ENCODE results near the gene GINS1. TPM values are rescaled to one million over a fixed set of nuclear protein-coding genes. Genes with fewer than 3 reads are reported as not detected.

The GINS1 gene
- polyA plus RNA-seq, 1 of the 3 experiments (the other 2 are of a cell fraction): 5.1 TPM

DNA sequence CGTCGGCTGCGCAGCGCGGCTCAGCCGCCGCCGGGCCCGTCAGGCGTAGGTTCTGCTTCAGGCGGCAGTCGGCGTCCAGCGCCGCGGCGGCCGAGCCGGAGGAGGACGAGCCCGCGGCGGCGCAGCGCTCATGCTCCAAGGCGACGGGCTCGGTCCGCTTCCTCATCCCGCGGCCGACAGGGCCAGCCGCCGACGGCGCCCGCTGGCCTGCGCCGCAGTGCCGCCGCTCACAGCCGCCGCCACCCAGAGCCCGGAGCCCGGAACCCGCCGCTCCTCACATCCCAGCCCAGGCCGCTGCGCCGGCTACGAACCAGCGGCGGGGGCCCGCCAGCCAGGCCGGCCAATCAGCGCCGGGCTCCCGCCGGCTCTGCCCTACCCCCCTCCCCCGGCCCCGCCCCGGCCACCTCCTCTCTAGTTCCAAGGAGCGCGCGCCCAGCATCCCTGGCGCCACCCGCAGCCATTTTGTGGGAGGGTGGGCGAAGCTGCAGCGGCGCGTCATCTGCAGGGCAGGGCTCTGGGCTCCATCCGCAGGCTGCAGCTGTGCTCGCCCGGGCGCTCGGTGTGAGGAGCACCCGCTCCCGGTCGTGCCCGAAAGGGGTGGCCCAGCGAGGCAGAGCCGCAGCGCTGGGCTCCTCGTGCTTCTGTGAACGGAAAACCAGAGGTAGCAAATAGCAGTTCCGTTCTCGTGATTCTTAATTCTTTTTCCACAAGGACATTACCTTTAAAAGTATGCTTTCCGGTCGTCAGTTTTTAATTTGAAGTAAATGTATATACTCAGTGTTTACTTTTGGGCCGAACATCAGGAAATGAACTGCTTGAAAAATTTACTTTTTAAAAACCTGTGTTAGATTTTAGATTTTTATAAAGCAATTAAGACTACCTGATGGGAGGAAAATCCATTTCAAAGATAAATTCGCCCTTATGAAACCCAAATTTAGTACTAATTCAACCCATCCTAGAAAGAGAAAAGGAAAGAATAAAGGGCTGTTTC is 16.6 kb upstream of the GINS1 start, which contains the start of gene ABHD12:
Gene ABHD12, minus strand, starts transcription at position 298 of the 991 bp plus-strand sequence. Its CDS starts 132 bp downstream, at position 166.
- Histone ChIP-seq H3K9me2 (no peaks in the 10 kb centered on the region), H3K4me2 (peak within 1 kb of the TSS; percentile 95), H3K36me3 (replicated peaks in 1 of 2; ENCODE audit: control insufficient read depth in 1 of 2, insufficient read depth in 2 of 2, low read length in 1 of 2) (peaks cover 0 to 6% of the 10 kb centered on the region in 2 experiments), H2AFZ (ENCODE audit: low read depth) (peak within 1 kb of the TSS; percentile 84), H3K4me3 (ENCODE audit: low read depth in 2 of 2, low read length in 1 of 2) (peak within 1 kb of the TSS; percentile 80 to 89), H3K27me3 (ENCODE audit: insufficient read depth) (no peaks in the 10 kb centered on the region), H3K9ac (peak within 1 kb of the TSS; percentile 87), H3K9me3 (no peaks in the 10 kb centered on the region), H3F3A (replicated peaks; ENCODE audit: insufficient read depth) (peaks cover 3% of the 10 kb centered on the region), H3K27ac (ENCODE audit: low read depth in 2 of 2, low read length in 1 of 2) (peak within 1 kb of the TSS; percentile 76 to 94), H3K4me1 (ENCODE audit: control insufficient read depth in 1 of 2, insufficient read depth in 2 of 2, low read depth in 1 of 2, low read length in 1 of 2) (peaks cover 0 to 3% of the 10 kb centered on the region in 2 experiments; a peak in 1 of 4 replicates), H3K79me2 (ENCODE audit: insufficient read depth) (peaks cover 44% of the 10 kb centered on the region), H4K20me1 (ENCODE audit: insufficient read depth) (no peaks in the 10 kb centered on the region)
- WGBS (ENCODE audit: low lambda C conversion rate): 3% methylated on average over 26 of the region's 91 CpGs
- TF ChIP-seq TCF12 (IDR thresholded peaks at IDR 0.05) (peak; percentile 45; the same call in 1 of the 2 replicates), GATA2 (CRISPR knock-in tag; IDR thresholded peaks at IDR 0.05) (no peak), YY1 (IDR thresholded peaks at IDR 0.05; ENCODE audit: low read depth) (peak; percentile 89), EP300 (IDR thresholded peaks at IDR 0.05; ENCODE audit: borderline replicate concordance in 1 of 2, low read depth in 1 of 2, low read length in 1 of 2) (0 out of 4 replicates have a peak, but pooled peaks of 1 of the 2 experiments have one; percentile 4), CHD2 (IDR thresholded peaks at IDR 0.05; ENCODE audit: low read length, partially characterized antibody) (peak; percentile 25), POLR2AphosphoS5 (IDR thresholded peaks at IDR 0.05; ENCODE audit: low read depth, low read length) (peak; percentile 87), NRF1 (IDR thresholded peaks at IDR 0.05; ENCODE audit: low read depth, low read length) (peak; percentile 34), TAF1 (IDR thresholded peaks at IDR 0.05; ENCODE audit: borderline replicate concordance, low read depth, low read length) (peak; percentile 63), SMC3 (IDR thresholded peaks at IDR 0.05; ENCODE audit: low read depth, low read length) (0 out of 2 replicates have a peak, but pooled peaks have one; percentile 3), SIN3A (IDR thresholded peaks at IDR 0.05; ENCODE audit: borderline replicate concordance, low read depth, low read length) (no peak)
- TF ChIP-seq, protein P1, sequence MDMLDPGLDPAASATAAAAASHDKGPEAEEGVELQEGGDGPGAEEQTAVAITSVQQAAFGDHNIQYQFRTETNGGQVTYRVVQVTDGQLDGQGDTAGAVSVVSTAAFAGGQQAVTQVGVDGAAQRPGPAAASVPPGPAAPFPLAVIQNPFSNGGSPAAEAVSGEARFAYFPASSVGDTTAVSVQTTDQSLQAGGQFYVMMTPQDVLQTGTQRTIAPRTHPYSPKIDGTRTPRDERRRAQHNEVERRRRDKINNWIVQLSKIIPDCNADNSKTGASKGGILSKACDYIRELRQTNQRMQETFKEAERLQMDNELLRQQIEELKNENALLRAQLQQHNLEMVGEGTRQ (IDR thresholded peaks at IDR 0.05; ENCODE audit: borderline replicate concordance, low read depth, low read length): no peak
- TF ChIP-seq, protein P2, sequence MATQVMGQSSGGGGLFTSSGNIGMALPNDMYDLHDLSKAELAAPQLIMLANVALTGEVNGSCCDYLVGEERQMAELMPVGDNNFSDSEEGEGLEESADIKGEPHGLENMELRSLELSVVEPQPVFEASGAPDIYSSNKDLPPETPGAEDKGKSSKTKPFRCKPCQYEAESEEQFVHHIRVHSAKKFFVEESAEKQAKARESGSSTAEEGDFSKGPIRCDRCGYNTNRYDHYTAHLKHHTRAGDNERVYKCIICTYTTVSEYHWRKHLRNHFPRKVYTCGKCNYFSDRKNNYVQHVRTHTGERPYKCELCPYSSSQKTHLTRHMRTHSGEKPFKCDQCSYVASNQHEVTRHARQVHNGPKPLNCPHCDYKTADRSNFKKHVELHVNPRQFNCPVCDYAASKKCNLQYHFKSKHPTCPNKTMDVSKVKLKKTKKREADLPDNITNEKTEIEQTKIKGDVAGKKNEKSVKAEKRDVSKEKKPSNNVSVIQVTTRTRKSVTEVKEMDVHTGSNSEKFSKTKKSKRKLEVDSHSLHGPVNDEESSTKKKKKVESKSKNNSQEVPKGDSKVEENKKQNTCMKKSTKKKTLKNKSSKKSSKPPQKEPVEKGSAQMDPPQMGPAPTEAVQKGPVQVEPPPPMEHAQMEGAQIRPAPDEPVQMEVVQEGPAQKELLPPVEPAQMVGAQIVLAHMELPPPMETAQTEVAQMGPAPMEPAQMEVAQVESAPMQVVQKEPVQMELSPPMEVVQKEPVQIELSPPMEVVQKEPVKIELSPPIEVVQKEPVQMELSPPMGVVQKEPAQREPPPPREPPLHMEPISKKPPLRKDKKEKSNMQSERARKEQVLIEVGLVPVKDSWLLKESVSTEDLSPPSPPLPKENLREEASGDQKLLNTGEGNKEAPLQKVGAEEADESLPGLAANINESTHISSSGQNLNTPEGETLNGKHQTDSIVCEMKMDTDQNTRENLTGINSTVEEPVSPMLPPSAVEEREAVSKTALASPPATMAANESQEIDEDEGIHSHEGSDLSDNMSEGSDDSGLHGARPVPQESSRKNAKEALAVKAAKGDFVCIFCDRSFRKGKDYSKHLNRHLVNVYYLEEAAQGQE (IDR thresholded peaks at IDR 0.05; ENCODE audit: low read depth, low read length): peak; percentile 41; the same call in 1 of the 2 replicates
- TF ChIP-seq, protein P3, sequence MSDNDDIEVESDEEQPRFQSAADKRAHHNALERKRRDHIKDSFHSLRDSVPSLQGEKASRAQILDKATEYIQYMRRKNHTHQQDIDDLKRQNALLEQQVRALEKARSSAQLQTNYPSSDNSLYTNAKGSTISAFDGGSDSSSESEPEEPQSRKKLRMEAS (IDR thresholded peaks at IDR 0.05; ENCODE audit: low read depth): peak; percentile 58; the same call in 1 of the 2 replicates
- ChIA-PET POLR2A (interaction anchor here (0.6 to 1.0 kb wide), 2 partner anchors 16 to 118 kb away, joined by 3 to 4 read pairs; partner anchors contain the start of gene GINS1), CTCF (interaction anchor here (1.1 kb wide), 1 partner anchor 8 kb away, joined by 5 read pairs; no protein-coding TSS in a partner anchor)
- peak; percentile 97 for DNase-seq
